ENCODE measurements around the gene OCRL. TPM values are rescaled to one million over a fixed set of nuclear protein-coding genes. Genes with fewer than 3 reads are reported as not detected.

The OCRL gene
- total RNA-seq, 1 experiment from 2014 or later: 41.4 TPM

DNA sequence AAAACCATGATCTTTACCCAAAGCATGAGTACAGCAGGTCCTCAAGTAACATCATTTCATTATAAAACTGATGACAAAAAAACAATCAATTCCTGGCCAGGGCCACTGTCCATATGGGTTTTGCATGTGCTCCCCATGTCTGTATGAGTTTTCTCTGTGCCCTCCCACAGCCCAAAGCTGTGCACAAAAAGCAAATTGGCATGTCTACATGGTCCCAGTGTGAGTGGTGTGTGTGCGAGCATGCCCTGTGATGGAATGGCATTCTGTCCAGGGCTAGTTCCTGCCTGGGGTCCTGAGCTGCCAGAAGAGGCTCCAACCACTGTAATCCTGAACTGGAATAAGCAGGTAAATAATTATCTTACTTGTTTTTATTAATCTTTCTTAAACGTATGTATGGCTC is 45.2 kb upstream of the OCRL start:
- H3K79me2 ChIP-seq (ENCODE audit: low read depth): no peaks in the 10 kb centered on the region
- no peak for TF ChIP-seq EZH2 (IDR thresholded peaks at IDR 0.05; ENCODE audit: low read depth)
- TF ChIP-seq, protein P1, sequence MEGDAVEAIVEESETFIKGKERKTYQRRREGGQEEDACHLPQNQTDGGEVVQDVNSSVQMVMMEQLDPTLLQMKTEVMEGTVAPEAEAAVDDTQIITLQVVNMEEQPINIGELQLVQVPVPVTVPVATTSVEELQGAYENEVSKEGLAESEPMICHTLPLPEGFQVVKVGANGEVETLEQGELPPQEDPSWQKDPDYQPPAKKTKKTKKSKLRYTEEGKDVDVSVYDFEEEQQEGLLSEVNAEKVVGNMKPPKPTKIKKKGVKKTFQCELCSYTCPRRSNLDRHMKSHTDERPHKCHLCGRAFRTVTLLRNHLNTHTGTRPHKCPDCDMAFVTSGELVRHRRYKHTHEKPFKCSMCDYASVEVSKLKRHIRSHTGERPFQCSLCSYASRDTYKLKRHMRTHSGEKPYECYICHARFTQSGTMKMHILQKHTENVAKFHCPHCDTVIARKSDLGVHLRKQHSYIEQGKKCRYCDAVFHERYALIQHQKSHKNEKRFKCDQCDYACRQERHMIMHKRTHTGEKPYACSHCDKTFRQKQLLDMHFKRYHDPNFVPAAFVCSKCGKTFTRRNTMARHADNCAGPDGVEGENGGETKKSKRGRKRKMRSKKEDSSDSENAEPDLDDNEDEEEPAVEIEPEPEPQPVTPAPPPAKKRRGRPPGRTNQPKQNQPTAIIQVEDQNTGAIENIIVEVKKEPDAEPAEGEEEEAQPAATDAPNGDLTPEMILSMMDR (conservative IDR thresholded peaks at IDR 0.05): no peak
- no TSS peak for BruUV-seq (replicated peaks)
- H3K4me1 ChIP-seq (replicated peaks; ENCODE audit: insufficient read depth): no peaks in the 10 kb centered on the region
- no peak overlapping the region for H2AFZ ChIP-seq
- CTCF ChIA-PET: no interaction called here
- POLR2A ChIA-PET (ENCODE audit: unreplicated experiment): no interaction called here
- no peaks in the 10 kb centered on the region for H3K9me3 ChIP-seq (ENCODE audit: insufficient read depth, low read depth)
- H4K20me1 ChIP-seq (ENCODE audit: insufficient read depth): no peaks in the 10 kb centered on the region
- H3F3A ChIP-seq (ENCODE audit: insufficient read depth, low read depth): no peaks in the 10 kb centered on the region
- H3K36me3 ChIP-seq (ENCODE audit: low read depth): peaks cover 22% of the 10 kb centered on the region
- no peaks in the 10 kb centered on the region for H3K27me3 ChIP-seq (ENCODE audit: insufficient read depth, low read depth)
- H3K9me2 ChIP-seq (ENCODE audit: insufficient read depth): no peaks in the 10 kb centered on the region
- H3K4me3 ChIP-seq: no peak overlapping the region
- no peak overlapping the region for H3K27ac ChIP-seq
- DNase-seq: no peak
- intact Hi-C loops (cut with micrococcal nuclease; ENCODE audit: unreplicated experiment): loop anchor here (10.0 kb wide), 1 partner anchor 70 kb away; no protein-coding TSS in a partner anchor
- H3K4me2 ChIP-seq: no peak overlapping the region

- BruUV-seq (replicated peaks): TSS peak; percentile 4
- H3K4me2 ChIP-seq: no peak overlapping the region
- H3F3A ChIP-seq (ENCODE audit: insufficient read depth, low read depth): no peaks in the 10 kb centered on the region
- no peak overlapping the region for H2AFZ ChIP-seq
- H3K9me3 ChIP-seq (ENCODE audit: insufficient read depth, low read depth): no peaks in the 10 kb centered on the region
- no peaks in the 10 kb centered on the region for H4K20me1 ChIP-seq (ENCODE audit: insufficient read depth)
- no peaks in the 10 kb centered on the region for H3K79me2 ChIP-seq (ENCODE audit: low read depth)
- no peak overlapping the region for H3K27ac ChIP-seq
- intact Hi-C loops (cut with micrococcal nuclease; ENCODE audit: unreplicated experiment): loop anchor here (10.0 kb wide), 1 partner anchor 69 kb away; no protein-coding TSS in a partner anchor
- TF ChIP-seq, protein P1 (conservative IDR thresholded peaks at IDR 0.05): no peak
- TF ChIP-seq EZH2 (IDR thresholded peaks at IDR 0.05; ENCODE audit: low read depth): no peak
- no peak overlapping the region for H3K4me3 ChIP-seq
- ChIA-PET CTCF (no interaction called here), POLR2A (ENCODE audit: unreplicated experiment) (interaction anchor here (0.6 kb wide), 1 partner anchor 26 kb away, joined by 15 read pairs; no protein-coding TSS in a partner anchor)
- H3K4me1 ChIP-seq (replicated peaks; ENCODE audit: insufficient read depth): no peaks in the 10 kb centered on the region
- no peaks in the 10 kb centered on the region for H3K9me2 ChIP-seq (ENCODE audit: insufficient read depth)
- H3K36me3 ChIP-seq (ENCODE audit: low read depth): peaks cover 21% of the 10 kb centered on the region; the same call in 1 of the 2 replicates
- H3K27me3 ChIP-seq (ENCODE audit: insufficient read depth, low read depth): no peaks in the 10 kb centered on the region
- DNase-seq: no peak
These were observed 44.2 kb upstream of the OCRL start for GRCh38 chrX:129495900-129496299.

GRCh38 chrX:129496625-129497024 is 43.4 kb upstream of the OCRL start:
- H3K9me3 ChIP-seq (ENCODE audit: insufficient read depth, low read depth): no peaks in the 10 kb centered on the region
- POLR2A ChIA-PET (ENCODE audit: unreplicated experiment): no interaction called here
- CTCF ChIA-PET: no interaction called here
- BruUV-seq (replicated peaks): no TSS peak
- no peak overlapping the region for H2AFZ ChIP-seq
- H3F3A ChIP-seq (ENCODE audit: insufficient read depth, low read depth): no peaks in the 10 kb centered on the region
- H4K20me1 ChIP-seq (ENCODE audit: insufficient read depth): no peaks in the 10 kb centered on the region
- no peaks in the 10 kb centered on the region for H3K79me2 ChIP-seq (ENCODE audit: low read depth)
- H3K4me3 ChIP-seq: no peak overlapping the region
- no peak overlapping the region for H3K27ac ChIP-seq
- TF ChIP-seq EZH2 (IDR thresholded peaks at IDR 0.05; ENCODE audit: low read depth): no peak
- TF ChIP-seq, protein P1 (conservative IDR thresholded peaks at IDR 0.05): no peak
- H3K36me3 ChIP-seq (ENCODE audit: low read depth): peaks cover 18% of the 10 kb centered on the region; the same call in 1 of the 2 replicates
- H3K9me2 ChIP-seq (ENCODE audit: insufficient read depth): no peaks in the 10 kb centered on the region
- no peak for DNase-seq
- H3K4me1 ChIP-seq (replicated peaks; ENCODE audit: insufficient read depth): no peaks in the 10 kb centered on the region
- intact Hi-C loops (cut with micrococcal nuclease; ENCODE audit: unreplicated experiment): loop anchor here (10.0 kb wide), 1 partner anchor 68 kb away; no protein-coding TSS in a partner anchor
- no peaks in the 10 kb centered on the region for H3K27me3 ChIP-seq (ENCODE audit: insufficient read depth, low read depth)
- H3K4me2 ChIP-seq: no peak overlapping the region
